AG09319 (cell line): ENCODE measurements around the gene TMEM121.

Experiments
- DNase-seq: peaks from one replicate; pipeline ENCODE4 v3.0.0-alpha.2; 2010; ENCODE audit warnings: low read depth; ENCODE audit errors: extremely low read depth
- TF ChIP-seq, protein P1 (sequence below): IDR thresholded peaks from 2 replicates; pipeline ENCODE4 v1.5.1; 2011; ENCODE audit warnings: low read depth, mild to moderate bottlenecking, inconsistent platforms, low read length, moderate library complexity

The TMEM121 gene

DNA sequence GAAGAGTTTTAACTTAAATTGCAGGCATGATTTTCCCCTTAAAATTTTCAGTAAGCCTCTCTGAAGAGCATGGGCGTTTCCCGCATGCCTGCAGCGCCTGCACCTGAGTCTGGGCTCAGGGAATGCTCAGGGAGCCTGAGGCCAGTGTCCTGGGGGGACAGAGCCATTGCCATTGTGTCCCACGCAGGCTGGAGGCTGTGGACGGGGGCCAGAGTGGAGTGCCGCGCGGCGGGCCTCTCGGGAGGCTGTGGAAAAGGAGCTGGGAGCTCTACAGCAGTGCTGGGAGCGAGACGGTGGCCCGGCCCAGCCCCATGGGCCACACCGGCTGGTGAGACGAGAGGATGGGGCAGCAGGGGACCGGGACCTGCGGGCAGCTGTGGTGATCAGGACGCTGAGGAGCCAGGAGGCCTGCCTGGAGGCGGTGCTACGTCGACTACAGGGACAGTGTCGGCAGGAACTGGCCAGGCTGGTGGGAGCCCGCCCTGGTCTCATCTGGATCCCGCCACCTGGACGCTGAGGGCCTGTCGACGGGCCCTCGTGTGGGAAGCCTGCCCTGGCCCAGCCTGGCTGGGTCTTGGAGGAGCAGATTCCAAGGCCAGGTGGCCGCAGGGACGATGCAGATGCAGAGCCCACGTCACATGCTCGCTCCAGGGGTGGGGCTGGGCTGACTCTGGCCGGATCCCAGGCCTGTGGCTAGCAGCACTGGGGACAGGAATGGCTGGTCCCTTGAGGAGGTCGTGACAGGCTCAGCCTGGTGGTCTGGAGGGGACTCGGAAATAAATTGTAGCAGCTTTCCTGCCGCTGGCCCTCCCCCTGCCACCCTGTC is 27.7 kb upstream of the TMEM121 start:
- TF ChIP-seq, protein P1, sequence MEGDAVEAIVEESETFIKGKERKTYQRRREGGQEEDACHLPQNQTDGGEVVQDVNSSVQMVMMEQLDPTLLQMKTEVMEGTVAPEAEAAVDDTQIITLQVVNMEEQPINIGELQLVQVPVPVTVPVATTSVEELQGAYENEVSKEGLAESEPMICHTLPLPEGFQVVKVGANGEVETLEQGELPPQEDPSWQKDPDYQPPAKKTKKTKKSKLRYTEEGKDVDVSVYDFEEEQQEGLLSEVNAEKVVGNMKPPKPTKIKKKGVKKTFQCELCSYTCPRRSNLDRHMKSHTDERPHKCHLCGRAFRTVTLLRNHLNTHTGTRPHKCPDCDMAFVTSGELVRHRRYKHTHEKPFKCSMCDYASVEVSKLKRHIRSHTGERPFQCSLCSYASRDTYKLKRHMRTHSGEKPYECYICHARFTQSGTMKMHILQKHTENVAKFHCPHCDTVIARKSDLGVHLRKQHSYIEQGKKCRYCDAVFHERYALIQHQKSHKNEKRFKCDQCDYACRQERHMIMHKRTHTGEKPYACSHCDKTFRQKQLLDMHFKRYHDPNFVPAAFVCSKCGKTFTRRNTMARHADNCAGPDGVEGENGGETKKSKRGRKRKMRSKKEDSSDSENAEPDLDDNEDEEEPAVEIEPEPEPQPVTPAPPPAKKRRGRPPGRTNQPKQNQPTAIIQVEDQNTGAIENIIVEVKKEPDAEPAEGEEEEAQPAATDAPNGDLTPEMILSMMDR: no peak
- DNase-seq: no peak

DNA sequence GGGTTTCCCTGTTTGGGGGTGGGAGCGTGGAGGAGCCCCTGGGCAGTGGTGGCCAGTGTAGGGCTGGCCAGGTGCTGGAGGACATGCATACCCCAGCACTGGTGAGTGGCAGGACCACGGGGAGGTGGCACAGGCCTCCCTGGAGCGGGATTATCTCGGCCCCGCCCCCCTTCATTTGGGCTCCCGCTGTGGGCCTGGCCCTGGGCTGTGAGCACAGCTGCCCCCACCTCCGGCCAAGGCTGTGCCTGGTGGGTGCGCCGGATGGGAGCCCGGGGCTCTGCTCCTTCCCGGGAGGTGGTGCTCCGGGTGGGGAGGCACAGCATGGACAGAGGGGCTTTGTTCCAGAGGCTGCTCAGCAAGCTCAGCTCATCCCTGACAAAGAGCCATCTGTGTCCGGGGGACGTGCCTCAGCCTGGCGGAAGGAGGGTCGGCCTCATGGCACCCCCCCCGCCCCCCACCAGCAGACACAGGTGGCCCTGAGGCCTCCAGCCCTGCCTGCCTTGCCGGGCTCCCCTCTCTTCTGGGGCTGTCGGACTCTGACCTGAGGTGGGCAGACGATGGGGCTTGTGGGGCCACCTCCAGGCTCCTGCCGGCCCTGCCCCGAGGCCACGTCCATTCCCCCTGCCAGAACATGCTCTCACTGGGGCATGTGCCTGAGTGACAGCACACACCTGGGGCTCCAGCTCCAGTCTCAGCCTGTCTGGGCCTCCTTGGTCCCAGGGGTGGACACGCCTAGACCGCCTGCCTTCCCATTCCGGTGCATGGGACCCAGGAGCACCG is 26.9 kb upstream of the TMEM121 start:
- TF ChIP-seq, protein P1: no peak
- no peak for DNase-seq

DNA sequence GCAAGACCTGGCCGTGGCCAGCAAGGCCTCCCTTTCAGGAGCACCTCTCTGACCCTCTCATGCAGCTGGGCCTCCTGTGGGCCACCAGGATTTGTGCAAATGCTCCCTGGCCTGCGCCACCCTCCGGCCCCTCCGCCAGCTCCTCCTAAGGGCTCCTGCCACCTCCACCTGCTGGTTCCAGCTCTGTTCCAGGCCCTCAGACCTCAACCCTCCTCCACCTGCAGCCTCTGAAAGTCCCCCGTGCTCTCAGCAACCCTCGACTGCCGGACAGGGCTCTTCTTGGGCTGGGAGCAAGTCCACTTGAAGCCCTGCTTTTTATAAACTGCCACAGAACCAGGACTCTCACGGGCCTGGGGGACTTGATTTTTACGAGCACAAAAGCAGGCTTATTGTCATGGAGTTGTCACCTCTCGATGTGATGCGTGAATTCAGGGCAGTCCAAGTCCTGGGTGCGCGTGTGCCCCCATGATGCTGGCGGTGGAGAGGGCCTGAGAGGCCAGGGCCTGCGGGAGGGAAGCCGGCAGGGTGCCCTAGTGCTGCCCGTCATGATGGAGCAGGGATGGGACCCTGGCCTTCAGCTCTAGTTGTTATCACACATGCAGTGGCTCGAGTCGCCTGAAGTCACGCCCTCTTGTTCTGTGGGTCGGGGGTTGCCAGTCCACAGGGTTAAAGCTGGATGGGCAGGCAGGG is 26.2 kb upstream of the TMEM121 start:
- DNase-seq: no peak
- TF ChIP-seq, protein P1: no peak

DNA sequence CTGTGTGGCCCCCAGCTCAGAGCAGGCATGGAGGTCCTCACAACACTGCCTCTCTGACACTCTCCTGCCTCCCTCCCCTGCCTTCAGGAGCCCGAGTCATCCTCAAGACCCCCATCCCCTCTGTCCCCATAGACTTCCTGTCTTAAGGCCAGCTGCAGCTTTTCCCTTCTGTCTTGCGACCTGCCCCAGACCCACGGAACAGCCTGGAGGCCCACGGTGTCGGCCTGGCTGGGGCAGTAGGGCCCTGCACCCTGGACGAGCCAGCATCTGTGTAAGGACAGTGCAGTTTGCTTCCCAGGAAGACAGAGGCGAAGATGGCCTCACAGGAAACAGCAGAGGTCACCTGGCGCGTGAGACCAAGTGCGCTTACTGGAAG is 25.7 kb upstream of the TMEM121 start:
- TF ChIP-seq, protein P1: no peak
- no peak for DNase-seq

DNA sequence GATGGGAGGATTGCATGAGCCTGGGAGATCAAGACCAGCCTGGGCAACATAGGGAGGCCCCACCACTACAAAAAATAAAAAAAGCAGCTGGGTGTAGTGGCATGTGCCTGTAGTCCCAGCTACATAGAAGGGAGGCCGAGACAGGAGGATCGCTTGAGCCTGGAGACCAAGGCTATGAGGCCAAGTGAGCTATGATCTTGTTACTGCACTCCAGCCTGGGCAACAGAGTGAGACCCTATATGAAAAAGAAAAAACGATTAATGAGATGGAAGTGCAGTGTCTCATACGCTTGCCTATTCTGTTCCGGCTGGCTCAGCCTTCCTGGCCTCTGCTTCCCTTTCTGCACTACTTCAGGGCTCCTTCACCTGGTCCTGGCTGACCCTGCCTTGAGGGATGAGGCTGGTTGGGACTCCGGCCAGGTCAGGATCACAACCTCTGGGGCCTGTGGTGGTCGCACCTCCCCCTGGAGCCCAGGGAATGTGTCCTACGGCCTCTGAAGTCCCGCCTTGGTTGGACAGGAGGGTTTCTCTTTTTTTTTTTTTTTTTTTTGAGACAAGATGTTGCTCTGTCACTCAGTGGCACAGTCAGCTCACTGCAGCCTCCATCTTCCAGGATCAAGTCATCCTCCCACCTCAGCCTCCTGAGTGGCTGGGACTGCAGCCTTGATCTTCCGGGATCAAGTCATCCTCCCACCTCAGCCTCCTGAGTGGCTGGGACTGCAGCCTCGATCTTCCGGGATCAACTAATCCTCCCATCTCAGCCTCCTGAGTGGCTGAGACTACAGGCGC is 24.7 kb upstream of the TMEM121 start:
- no peak for DNase-seq
- TF ChIP-seq, protein P1: no peak

DNA sequence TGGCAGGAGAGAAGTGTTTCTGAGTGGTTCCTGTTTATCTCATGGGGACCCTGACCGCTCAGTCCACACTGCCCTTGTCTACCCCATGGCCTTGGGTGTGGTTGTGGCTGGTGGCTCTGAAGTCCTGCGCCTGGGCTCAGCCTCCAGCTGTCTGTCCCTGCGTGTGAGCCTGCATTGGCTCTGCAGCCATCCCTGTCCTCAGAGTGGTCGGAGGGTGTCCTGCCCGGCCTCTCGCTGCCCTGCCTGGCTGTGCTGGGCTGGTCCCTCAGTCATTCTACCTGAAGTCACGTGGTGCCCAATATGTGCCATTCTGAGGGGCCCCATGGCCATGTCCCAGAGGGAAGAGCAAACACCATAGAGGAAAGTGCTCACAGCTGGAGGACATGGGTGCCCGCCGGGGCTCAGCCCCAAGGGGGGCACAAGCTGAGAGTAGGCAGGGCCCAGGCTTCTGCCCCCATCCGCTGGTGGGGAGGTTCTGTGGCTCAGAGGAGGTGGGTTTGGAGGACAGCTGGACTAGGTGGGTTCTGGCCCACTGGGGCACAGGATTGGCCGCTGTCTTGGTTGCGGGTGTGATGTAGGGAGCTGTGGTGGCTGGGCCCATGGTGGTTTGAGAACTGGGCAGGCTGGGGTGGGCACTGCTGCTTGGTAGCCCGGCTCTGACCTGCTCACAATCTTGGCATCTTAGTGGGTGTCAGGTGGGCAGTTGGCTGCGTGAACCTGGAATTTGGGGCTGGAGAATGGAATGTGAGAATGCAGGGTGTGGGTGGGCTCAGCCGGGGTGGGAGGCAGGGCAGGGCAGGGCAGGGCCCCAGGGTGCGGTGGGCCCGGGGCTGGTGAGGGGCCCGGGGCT is 23.7 kb upstream of the TMEM121 start:
- TF ChIP-seq, protein P1: no peak
- DNase-seq: no peak
